ENCODE results near the gene KRTAP2-2.

Gene KRTAP2-2

DNA sequence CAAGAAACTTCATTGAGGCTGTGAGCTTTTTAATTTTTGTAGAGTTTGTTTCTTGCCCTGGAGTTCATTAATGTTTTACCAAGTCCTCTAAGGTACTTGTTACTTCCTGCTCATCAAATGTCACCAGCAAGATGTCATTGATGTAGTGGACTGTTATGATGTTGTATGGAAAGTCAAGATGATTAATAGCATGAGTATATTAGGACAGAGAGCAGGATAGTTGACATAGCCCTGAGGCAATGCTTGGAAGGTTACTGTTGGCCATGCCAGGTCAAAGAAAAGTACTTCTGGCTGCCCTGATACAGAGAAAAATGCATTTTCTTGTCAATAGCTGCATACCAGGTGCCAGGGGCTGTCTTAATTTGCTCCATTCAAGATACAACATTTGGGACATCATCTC is 34.7 kb downstream of the KRTAP2-2 start:
- TF ChIP-seq, protein P1, sequence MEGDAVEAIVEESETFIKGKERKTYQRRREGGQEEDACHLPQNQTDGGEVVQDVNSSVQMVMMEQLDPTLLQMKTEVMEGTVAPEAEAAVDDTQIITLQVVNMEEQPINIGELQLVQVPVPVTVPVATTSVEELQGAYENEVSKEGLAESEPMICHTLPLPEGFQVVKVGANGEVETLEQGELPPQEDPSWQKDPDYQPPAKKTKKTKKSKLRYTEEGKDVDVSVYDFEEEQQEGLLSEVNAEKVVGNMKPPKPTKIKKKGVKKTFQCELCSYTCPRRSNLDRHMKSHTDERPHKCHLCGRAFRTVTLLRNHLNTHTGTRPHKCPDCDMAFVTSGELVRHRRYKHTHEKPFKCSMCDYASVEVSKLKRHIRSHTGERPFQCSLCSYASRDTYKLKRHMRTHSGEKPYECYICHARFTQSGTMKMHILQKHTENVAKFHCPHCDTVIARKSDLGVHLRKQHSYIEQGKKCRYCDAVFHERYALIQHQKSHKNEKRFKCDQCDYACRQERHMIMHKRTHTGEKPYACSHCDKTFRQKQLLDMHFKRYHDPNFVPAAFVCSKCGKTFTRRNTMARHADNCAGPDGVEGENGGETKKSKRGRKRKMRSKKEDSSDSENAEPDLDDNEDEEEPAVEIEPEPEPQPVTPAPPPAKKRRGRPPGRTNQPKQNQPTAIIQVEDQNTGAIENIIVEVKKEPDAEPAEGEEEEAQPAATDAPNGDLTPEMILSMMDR (conservative IDR thresholded peaks at IDR 0.05; ENCODE audit: control insufficient read depth, insufficient read depth, low read depth, low read length) = no peak
- no peak overlapping the region for H3K4me3 ChIP-seq (ENCODE audit: control insufficient read depth, low read depth, low read length)
- no peak for DNase-seq (ENCODE audit: low read depth)

DNA sequence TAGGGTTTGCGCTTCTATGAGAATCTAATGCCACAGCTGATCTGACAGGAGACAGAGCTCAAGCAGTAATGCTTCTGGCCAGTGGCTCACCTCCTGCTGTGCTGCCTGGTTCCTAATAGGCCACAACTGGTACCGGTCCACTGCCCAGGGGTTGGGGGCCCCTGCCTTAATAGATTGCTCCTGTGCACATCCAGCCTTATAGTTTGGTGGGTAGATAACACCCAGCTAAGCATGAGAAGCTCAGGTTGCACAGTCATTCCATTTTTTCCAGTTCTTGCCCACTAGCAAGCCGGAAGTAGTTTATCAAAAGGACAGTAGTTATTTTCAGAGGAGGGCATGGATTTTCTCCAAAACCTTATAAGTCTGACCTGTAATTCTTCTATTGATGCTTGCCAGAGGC is 35.6 kb downstream of the KRTAP2-2 start:
- no peak for DNase-seq (ENCODE audit: low read depth)
- TF ChIP-seq, protein P1 (conservative IDR thresholded peaks at IDR 0.05; ENCODE audit: control insufficient read depth, insufficient read depth, low read depth, low read length) = no peak
- H3K4me3 ChIP-seq (ENCODE audit: control insufficient read depth, low read depth, low read length) = no peak overlapping the region

DNA sequence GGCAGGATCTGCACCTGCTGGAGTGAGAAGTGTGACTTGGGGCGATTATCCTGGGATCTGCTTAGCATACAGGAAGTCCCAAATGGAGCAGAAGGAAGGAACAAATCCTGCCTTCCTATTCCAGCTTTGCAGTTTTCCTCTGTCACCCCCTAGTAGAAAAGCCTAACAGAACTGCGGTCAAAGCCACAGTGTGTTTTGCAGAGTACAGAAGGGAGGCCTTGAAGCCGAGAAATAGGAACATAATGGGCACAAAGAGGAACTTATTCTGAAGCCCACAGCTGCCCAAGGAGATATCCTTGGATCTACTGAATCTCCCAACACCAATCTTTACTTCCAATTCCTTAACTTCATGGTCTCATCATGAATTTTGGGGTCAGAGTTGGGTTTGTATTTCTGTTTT is 36.5 kb downstream of the KRTAP2-2 start:
- H3K4me3 ChIP-seq (ENCODE audit: control insufficient read depth, low read depth, low read length) = no peak overlapping the region
- TF ChIP-seq, protein P1 (conservative IDR thresholded peaks at IDR 0.05; ENCODE audit: control insufficient read depth, insufficient read depth, low read depth, low read length) = no peak
- no peak for DNase-seq (ENCODE audit: low read depth)

DNA sequence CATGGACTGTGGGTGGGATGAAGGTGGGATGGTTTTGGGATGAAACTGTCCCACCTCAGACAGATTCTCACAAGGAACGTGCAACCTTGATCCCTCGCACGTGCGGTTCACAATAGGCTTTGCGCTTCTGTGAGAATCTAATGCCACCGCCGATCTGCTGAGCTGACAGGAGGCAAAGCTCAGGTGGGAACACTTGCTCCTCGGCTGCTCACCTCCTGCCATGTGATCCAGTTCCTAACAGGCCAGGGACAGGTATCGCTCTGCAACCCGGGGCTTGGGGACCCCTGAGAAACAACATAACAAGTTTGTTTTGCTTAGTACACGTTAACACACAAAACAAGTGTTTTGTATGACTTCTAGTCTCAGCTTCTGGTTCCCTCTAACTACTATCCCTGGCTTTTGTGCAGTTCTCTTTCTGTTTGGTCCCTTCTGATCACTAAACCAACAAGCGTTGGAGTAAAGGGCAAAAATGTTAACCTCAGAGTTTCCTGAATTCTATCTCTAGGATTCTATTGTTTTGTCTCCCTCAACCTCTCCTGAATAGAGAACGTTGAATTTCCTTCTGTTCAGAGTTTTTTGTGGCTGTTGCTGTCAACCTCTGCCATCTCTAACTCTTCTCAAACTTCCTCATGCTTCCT is 38.3 kb downstream of the KRTAP2-2 start:
- no peak overlapping the region for H3K4me3 ChIP-seq (ENCODE audit: control insufficient read depth, low read depth, low read length)
- DNase-seq (ENCODE audit: low read depth) = no peak
- TF ChIP-seq, protein P1 (conservative IDR thresholded peaks at IDR 0.05; ENCODE audit: control insufficient read depth, insufficient read depth, low read depth, low read length) = no peak

DNA sequence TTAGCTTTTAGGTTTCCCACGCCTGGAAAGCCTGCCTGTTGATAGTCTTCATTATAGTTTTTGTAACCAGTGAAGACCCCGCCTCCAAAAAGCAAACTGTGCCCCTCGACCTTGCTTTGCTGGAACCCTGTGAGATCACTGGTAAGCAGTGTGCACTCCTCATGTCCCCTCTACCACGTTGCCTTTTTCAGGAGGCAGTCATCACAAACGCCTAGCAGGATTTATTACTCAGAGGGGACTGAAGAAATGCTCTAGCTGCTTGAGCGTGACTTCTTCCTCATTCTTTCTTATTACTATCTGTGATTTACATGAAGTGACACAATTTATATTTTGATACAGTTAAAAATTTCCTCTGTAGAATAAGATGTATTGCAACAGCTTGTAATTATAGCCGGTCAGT is 39.6 kb downstream of the KRTAP2-2 start:
- no peak for DNase-seq (ENCODE audit: low read depth)
- TF ChIP-seq, protein P1 (conservative IDR thresholded peaks at IDR 0.05; ENCODE audit: control insufficient read depth, insufficient read depth, low read depth, low read length) = no peak
- H3K4me3 ChIP-seq (ENCODE audit: control insufficient read depth, low read depth, low read length) = no peak overlapping the region

DNA sequence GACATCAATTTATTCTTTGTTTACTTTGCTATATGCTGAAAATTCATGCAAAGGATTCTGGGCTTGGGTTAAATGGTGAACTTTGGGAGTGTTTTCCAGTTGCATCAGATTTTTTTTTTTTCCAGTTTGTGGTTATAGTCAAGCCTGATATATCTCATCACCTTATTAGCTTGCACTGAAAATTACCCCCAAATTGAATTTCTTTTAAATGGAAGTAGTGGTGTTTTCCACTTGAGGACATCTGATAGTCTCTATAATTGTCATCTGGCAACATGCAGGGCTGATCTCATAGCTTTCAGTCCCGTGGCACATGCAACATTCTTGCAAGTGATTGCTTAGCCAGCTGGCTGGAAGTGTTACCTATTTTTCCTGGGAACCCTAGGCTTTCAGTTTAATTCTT is 41.4 kb downstream of the KRTAP2-2 start:
- no peak overlapping the region for H3K4me3 ChIP-seq (ENCODE audit: control insufficient read depth, low read depth, low read length)
- TF ChIP-seq, protein P1 (conservative IDR thresholded peaks at IDR 0.05; ENCODE audit: control insufficient read depth, insufficient read depth, low read depth, low read length) = no peak
- DNase-seq (ENCODE audit: low read depth) = peak; percentile 35

DNA sequence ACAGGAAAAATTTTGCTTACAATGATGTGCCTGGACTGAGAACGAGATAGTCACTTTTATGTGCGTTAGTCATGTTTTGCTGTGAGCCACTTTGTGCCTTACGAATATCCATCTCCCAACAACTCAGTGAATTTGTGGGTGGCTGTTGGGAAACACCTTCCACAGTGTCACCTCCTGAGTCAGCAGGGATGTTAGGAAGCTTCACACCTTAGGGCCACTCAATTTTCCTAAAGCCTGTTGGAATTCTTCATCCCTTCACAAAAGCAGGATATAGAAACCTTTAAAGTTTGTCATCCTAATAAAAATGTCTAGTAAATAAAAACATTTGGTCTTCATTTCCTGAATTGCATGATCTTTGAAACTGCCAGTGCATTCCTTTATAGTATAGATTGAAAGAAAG is 41.8 kb downstream of the KRTAP2-2 start:
- DNase-seq (ENCODE audit: low read depth) = peak; percentile 41
- no peak overlapping the region for H3K4me3 ChIP-seq (ENCODE audit: control insufficient read depth, low read depth, low read length)
- TF ChIP-seq, protein P1 (conservative IDR thresholded peaks at IDR 0.05; ENCODE audit: control insufficient read depth, insufficient read depth, low read depth, low read length) = no peak
